NCI-H69 (cell line): Measurements from ENCODE around the gene MCM9.
A peak's percentile ranks its signal among the peaks of the same experiment; 100 is the strongest.
"Not testable (repeated sequence)": the region's sequence is repeated elsewhere in the genome, so short reads cannot be mapped to it uniquely, and the experiment has no call there.

ENCODE experiments used
- DNase-seq: peaks from one replicate; lab custom pipeline; 2025; lab: John Stamatoyannopoulos, UW

Gene MCM9

GRCh38 chr6:118893064-118893806 is 41.7 kb downstream of the MCM9 start:
- peak; percentile 93 for DNase-seq

- no peak for DNase-seq
These were observed 42.5 kb downstream of the MCM9 start for GRCh38 chr6:118892355-118892991.

DNA sequence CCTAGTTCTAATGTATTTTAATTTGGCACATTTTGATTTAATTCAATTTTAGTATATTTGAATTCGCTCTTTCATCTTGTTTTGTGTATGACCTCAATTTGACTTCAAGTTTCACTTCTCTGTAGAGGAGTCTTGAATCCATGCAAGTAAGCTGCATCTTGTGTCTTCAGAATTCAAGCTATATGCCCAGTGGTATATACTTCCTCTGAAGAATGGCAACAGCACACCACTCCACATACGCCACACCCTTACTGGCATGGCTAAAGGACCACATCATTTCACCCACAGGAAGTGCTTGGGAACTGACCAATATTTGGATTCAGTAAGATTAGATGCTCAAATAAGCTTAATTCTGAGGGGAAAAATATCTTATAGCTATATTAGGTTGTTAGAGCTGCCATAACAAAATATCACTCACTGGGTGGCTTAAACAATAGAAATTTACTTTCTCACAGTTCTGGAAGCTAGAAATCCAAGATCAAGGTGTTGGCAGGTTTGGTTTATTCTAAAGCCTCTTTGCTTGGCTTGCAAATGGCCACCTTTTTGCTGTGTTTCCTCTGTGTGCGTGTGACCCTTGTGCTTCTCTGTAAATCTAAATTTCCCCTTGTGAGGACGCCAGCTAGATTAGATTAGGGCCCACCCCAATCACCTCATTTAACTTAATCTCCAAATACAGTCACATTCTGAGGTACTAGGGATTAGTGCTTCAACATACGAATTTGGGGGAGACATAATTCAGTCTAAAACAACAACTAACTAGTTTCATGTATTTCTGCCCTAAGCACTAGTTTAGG is 43.8 kb downstream of the MCM9 start:
- DNase-seq = peak; percentile 34

DNA sequence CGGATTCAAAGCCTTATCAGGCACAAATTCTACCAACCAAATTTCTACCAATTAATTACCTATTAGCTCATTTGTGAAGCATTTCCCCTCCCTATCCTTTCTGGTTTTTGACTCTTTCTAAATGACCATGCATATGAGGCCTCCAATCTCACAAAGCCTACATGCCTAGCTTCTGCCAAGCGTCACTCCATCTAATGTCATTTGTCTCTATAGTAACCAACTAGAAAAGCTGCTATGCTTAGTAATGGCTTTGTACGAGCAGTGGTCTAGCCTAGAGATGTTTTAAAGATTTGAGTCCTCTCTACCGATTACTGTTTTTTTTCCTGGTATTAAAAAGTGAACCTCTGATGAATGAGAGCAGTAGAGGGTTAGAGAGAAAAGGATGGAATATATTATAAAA is 45.8 kb downstream of the MCM9 start:
- peak; percentile 25 for DNase-seq

GRCh38 chr6:118886641-118887040 is 48.3 kb downstream of the MCM9 start:
- no peak for DNase-seq

DNA sequence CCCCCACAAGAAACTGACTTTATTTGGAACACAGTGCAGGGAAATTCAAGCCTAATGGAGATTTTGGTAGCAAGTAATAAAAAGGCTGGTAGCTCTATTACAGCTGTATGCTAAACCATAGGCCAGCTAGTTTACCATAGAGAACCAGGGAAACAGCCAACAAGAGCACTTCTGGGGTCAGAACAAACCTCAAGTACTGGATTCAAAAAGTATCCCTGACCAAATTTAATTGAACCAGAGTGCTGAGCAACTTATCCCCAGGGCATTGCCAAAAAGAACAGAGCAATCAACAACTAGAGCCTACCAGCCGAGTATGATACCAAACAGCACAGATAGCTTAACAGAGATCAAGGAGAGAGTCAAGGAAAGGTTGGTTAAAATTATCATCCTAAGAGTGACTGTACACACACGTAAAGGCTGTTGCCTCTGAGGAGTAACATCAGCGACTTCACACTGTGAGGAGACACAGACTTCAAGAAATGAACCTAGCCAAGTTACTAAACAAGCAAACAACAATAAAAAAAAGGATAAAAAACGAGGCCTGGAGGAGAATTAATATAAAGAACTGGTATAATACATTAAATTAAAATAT is 52.5 kb downstream of the MCM9 start:
- no peak for DNase-seq

GRCh38 chr6:118881440-118882313 is 53.3 kb downstream of the MCM9 start:
- no peak for DNase-seq

- DNase-seq = no peak
These were observed 57.2 kb downstream of the MCM9 start for GRCh38 chr6:118877806-118878205.

DNA sequence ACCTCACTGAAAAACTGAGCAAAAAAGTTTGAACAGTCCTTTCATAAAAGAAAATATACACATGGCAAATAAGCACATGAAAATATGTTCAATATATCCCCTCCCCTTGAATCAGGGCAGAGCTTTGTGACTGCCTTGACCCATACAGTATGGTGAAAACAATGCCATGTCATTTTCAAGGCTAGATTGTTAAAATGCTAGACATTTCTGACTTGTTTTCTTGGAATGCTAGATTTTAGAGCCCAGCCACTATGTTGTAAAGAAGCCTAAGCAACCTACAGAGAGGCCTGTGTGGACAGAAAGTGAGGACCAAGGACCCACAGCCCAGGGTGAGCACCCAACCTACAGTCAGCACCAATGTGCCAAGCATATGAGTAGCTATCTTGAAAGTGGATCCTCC is 58.1 kb downstream of the MCM9 start:
- DNase-seq = no peak

GRCh38 chr6:118876198-118876597 is 58.8 kb downstream of the MCM9 start:
- DNase-seq = peak; percentile 48

- peak; percentile 91 for DNase-seq
These were observed 59.3 kb downstream of the MCM9 start for GRCh38 chr6:118875672-118876071.

- no peak for DNase-seq
These were observed 61.7 kb downstream of the MCM9 start for GRCh38 chr6:118873239-118873638.

GRCh38 chr6:118872726-118873125 is 62.2 kb downstream of the MCM9 start:
- no peak for DNase-seq

- no peak for DNase-seq
These were observed 62.6 kb downstream of the MCM9 start for GRCh38 chr6:118872318-118872717.

DNA sequence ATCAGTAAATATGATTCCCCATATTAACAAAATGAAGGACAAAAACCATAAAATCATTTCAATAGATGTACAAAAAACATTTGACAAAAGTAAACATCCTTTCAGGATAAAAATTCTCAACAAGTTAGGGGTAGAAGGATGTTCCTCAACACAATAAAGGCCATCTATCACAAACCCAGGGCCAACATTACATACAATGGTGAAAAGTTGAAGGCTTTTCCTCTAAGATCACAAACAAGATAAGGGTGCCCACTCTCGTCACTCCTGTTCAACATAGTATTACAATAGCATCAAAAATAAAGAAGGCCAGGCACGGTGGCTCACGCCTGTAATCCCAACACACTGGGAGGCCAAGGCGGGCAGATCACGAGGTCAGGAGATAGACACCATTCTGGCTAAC is 63.6 kb downstream of the MCM9 start:
- no peak for DNase-seq

- DNase-seq = no peak
These were observed 64.9 kb downstream of the MCM9 start for GRCh38 chr6:118869894-118870589.

DNA sequence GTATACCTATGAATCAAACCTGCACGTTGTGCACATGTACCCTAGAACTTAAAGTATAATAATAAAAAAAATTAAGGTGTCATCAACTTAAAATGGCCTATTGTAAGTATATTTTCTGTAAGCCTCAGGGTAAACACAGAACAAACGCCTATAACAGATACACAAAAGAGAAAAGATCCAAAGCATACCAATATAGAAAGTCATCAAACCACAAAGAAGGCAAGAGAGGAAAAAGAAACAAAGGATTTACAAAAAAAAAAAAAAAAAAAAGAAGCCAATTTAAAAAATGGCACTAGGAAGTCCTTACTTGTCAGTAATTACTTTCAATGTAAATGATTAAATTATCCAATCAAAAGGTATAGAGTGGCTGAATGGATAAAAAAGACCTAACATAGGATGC is 65.6 kb downstream of the MCM9 start:
- no peak for DNase-seq

GRCh38 chr6:118868901-118869300 is 66.1 kb downstream of the MCM9 start:
- DNase-seq = not testable (repeated sequence)

GRCh38 chr6:118867181-118867580 is 67.8 kb downstream of the MCM9 start:
- no peak for DNase-seq

DNA sequence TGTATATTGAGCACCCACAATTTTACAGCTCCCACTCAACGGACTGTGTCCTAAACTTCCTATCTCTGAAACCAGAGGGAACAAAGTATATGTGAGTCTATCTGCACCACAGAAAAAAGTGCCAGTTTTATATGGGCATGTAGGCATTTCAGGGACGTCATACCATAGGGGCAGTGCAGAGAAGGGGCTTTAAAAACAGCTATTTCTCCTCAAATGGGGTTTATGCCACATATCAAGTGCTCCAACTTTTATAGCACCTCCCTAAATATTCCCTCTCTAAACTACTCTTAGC is 69.9 kb downstream of the MCM9 start:
- no peak for DNase-seq
